ENCODE results near the gene PAPLN.

- TF ChIP-seq CTCF (IDR thresholded peaks at IDR 0.05) (no peak), POLR2A (IDR thresholded peaks at IDR 0.05) (no peak)
Measured at GRCh38 chr14:73227812-73228781, 9.2 kb upstream of the PAPLN start.

Measured in testis (tissue), 2 donors.